MM.1S (cell line): ENCODE results near the gene ECEL1.

ENCODE experiments used
- EZH2 ChIP-seq: fragments of 300-600 bp; sonication (generic); optimal IDR thresholded peaks from 2 replicates; pipeline ENCODE3; 2017; ENCODE audit warnings: low read depth, mild to moderate bottlenecking, antibody characterized with exemption, low read length, mixed read lengths
- EZH2phosphoT487 ChIP-seq: fragments of 300-600 bp; sonication (generic); IDR thresholded peaks from 2 replicates; pipeline ENCODE4 v1.6.1; 2018; ENCODE audit warnings: antibody characterized with exemption, low read length
- TF ChIP-seq, protein P1 (sequence below): fragments of 300-600 bp; sonication (generic); IDR thresholded peaks from 2 replicates; pipeline ENCODE4 v1.5.1; 2016; ENCODE audit warnings: antibody characterized with exemption, low read length, mixed read lengths

DNA sequence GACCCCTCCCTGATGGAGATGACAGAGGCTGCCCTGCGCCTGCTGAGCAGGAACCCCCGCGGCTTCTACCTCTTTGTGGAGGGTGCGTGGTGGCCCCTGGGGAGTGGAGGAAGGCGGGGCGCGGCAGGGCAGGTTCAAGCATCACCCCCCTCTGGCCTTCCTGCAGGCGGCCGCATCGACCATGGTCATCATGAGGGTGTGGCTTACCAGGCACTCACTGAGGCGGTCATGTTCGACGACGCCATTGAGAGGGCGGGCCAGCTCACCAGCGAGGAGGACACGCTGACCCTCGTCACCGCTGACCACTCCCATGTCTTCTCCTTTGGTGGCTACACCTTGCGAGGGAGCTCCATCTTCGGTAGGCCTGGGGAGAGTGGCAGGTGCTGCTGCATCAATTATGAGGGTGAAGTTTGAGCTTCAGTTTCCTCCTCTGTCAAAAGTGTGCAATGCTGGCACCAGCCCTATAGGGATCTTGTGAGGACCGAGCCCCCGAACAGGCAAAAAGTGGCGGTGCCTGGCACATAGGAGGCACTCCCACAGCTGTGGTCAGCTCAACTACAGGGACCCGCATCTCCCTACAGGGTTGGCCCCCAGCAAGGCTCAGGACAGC lies 29.5 kb downstream of the ECEL1 start:
- TF ChIP-seq EZH2: no peak
- TF ChIP-seq, protein P1, sequence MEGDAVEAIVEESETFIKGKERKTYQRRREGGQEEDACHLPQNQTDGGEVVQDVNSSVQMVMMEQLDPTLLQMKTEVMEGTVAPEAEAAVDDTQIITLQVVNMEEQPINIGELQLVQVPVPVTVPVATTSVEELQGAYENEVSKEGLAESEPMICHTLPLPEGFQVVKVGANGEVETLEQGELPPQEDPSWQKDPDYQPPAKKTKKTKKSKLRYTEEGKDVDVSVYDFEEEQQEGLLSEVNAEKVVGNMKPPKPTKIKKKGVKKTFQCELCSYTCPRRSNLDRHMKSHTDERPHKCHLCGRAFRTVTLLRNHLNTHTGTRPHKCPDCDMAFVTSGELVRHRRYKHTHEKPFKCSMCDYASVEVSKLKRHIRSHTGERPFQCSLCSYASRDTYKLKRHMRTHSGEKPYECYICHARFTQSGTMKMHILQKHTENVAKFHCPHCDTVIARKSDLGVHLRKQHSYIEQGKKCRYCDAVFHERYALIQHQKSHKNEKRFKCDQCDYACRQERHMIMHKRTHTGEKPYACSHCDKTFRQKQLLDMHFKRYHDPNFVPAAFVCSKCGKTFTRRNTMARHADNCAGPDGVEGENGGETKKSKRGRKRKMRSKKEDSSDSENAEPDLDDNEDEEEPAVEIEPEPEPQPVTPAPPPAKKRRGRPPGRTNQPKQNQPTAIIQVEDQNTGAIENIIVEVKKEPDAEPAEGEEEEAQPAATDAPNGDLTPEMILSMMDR: no peak
- no peak for TF ChIP-seq EZH2phosphoT487
